Neuronal stem cell (in vitro differentiated cells): Measurements from ENCODE around the gene SERPINI1.
A peak's percentile ranks its signal among the peaks of the same experiment; 100 is the strongest.

Source experiments
- DNase-seq: peaks from one replicate; pipeline ENCODE4 v3.0.0-alpha.2; 2013; ENCODE audit warnings: low spot score
- H2AFZ ChIP-seq: one replicate; pipeline ENCODE4 v1.6.1; 2013; ENCODE audit warnings: mild to moderate bottlenecking, low read length, inconsistent platforms
- H2AK5ac ChIP-seq: 2 replicates; pipeline ENCODE4 v1.6.1; 2013; ENCODE audit warnings: low read depth, mild to moderate bottlenecking, inconsistent platforms, low read length, moderate library complexity, mixed read lengths
- H2BK120ac ChIP-seq: 2 replicates; pipeline ENCODE4 v1.6.1; 2013; ENCODE audit warnings: low read depth, mild to moderate bottlenecking, inconsistent platforms, low read length, moderate library complexity, mixed read lengths
- H2BK12ac ChIP-seq: one replicate; pipeline ENCODE4 v1.6.1; 2013; ENCODE audit warnings: low read length, inconsistent platforms
- H2BK15ac ChIP-seq: 2 replicates; pipeline ENCODE4 v1.6.1; 2013; ENCODE audit warnings: mild to moderate bottlenecking, low read length, inconsistent platforms, mixed read lengths
- H2BK5ac ChIP-seq: one replicate; pipeline ENCODE4 v1.6.1; 2013; ENCODE audit warnings: inconsistent platforms, mild to moderate bottlenecking, low read length, moderate library complexity
- H3K14ac ChIP-seq: one replicate; pipeline ENCODE4 v1.6.1; 2013; ENCODE audit warnings: low read length, inconsistent platforms
- H3K18ac ChIP-seq: 2 replicates; pipeline ENCODE4 v1.6.1; 2013; ENCODE audit warnings: low read length, inconsistent platforms
- H3K23ac ChIP-seq: 2 replicates; pipeline ENCODE4 v1.6.1; 2013; ENCODE audit warnings: low read depth, mild to moderate bottlenecking, mixed read lengths, low read length, inconsistent platforms; ENCODE audit not compliant: poor library complexity
- H3K27ac ChIP-seq: replicated peaks from 3 replicates; pipeline ENCODE4 v1.5.1; 2013; ENCODE audit warnings: low read length, inconsistent platforms
- H3K27me3 ChIP-seq, 3 experiments: 2 replicates each; pipeline ENCODE4 v1.6.1; 2013; ENCODE audit warnings: low read length in 3 of 3, mild to moderate bottlenecking in 2 of 3, inconsistent platforms in 1 of 3, low read depth in 1 of 3, mixed read lengths in 1 of 3, moderate library complexity in 1 of 3; ENCODE audit not compliant: control insufficient read depth in 3 of 3, insufficient read depth in 3 of 3
- H3K36me3 ChIP-seq, 2 donors: replicated peaks in 1 of 2; 2 replicates each; pipeline ENCODE4 v1.6.1; 2013; ENCODE audit warnings: low read length in 2 of 2; ENCODE audit not compliant: control insufficient read depth in 2 of 2, insufficient read depth in 2 of 2
- H3K4ac ChIP-seq: 2 replicates; pipeline ENCODE4 v1.6.1; 2013; ENCODE audit warnings: inconsistent platforms, mild to moderate bottlenecking, low read length, moderate library complexity
- H3K4me1 ChIP-seq, 2 donors: 1 replicate in 1 of 2; 2 replicates in 1 of 2; pipeline ENCODE4 v1.6.1; 2013; ENCODE audit warnings: low read length in 2 of 2, low read depth in 1 of 2; ENCODE audit not compliant: control insufficient read depth in 2 of 2, insufficient read depth in 1 of 2
- H3K4me2 ChIP-seq: one replicate; pipeline ENCODE4 v1.6.1; 2013; ENCODE audit warnings: mild to moderate bottlenecking, low read length, inconsistent platforms; ENCODE audit not compliant: insufficient read depth, poor library complexity, severe bottlenecking
- H3K4me3 ChIP-seq, 2 donors: 2 replicates each; pipeline ENCODE4 v1.5.1; 2013; ENCODE audit warnings: low read length in 2 of 2, mild to moderate bottlenecking in 2 of 2, inconsistent platforms in 1 of 2, moderate library complexity in 1 of 2
- H3K79me1 ChIP-seq: one replicate; pipeline ENCODE4 v1.6.1; 2013; ENCODE audit warnings: low read depth, mild to moderate bottlenecking, inconsistent platforms, low read length, moderate library complexity
- H3K9ac ChIP-seq: one replicate; pipeline ENCODE4 v1.6.1; 2013; ENCODE audit warnings: mild to moderate bottlenecking, low read depth, low read length, inconsistent platforms; ENCODE audit not compliant: poor library complexity
- H3K9me3 ChIP-seq, 2 donors: replicated peaks in 1 of 2; 2 replicates each; pipeline versions ENCODE3 to v1.6.1; 2013; ENCODE audit warnings: low read length in 2 of 2, mild to moderate bottlenecking in 2 of 2, inconsistent platforms in 1 of 2, low read depth in 1 of 2, mixed read lengths in 1 of 2, moderate library complexity in 1 of 2; ENCODE audit not compliant: control insufficient read depth in 2 of 2, insufficient read depth in 1 of 2
- H4K8ac ChIP-seq: one replicate; pipeline ENCODE4 v1.6.1; 2013; ENCODE audit warnings: low read depth, mild to moderate bottlenecking, inconsistent platforms, low read length, moderate library complexity
- H4K91ac ChIP-seq: one replicate; pipeline ENCODE4 v1.6.1; 2013; ENCODE audit warnings: low read length, low read depth, mild to moderate bottlenecking, inconsistent platforms; ENCODE audit not compliant: poor library complexity
- WGBS, 2 donors: extraction: QIAGEN DNeasy Blood & Tissue Kit; methylation state at CpG; one replicate each; pipeline ENCODE4 v1.1.7; 2013; ENCODE audit warnings: missing lambda C conversion rate in 2 of 2, mixed read lengths in 1 of 2; ENCODE audit not compliant: insufficient read length in 2 of 2, insufficient replicate concordance in 1 of 2; ENCODE audit errors: extremely low coverage in 2 of 2; 5-methylcytosine and 5-hydroxymethylcytosine counted together

Gene SERPINI1

DNA sequence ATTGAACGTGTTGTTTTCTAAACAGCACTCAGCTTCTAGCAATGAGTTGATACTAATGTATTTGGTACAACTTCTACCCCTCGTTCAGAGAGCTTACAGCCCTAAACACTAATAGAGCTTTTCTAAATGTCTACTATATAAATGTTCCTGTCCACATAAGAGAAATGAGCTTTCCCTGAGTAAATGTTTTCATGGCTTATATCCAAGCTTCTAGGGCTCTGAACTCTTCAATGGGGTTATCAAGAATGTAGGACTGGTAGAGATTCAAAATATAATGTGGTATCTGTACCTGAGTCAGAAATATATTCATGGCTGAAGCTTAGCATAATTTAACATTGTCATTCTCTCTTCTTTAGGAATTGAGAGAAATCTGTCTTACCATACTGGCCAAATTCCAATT, 73.4 kb downstream of the SERPINI1 start:
- Histone ChIP-seq H3K4ac (no peak overlapping the region), H2AK5ac (no peak overlapping the region), H3K9ac (no peak overlapping the region), H2BK120ac (no peak overlapping the region), H3K18ac (no peak overlapping the region), H3K4me3 (no peak overlapping the region), H2BK5ac (no peak overlapping the region), H2BK12ac (no peak overlapping the region), H2BK15ac (no peak overlapping the region), H3K4me1 (peaks cover 0 to 3% of the 10 kb centered on the region in 2 donors), H3K23ac (no peak overlapping the region), H3K27me3 (no peaks in the 10 kb centered on the region), H4K8ac (no peak overlapping the region), H3K36me3 (no peaks in the 10 kb centered on the region), H3K79me1 (no peaks in the 10 kb centered on the region), H2AFZ (no peak overlapping the region), H3K9me3 (no peaks in the 10 kb centered on the region), H3K27ac (no peak overlapping the region), H4K91ac (no peak overlapping the region), H3K4me2 (no peak overlapping the region), H3K14ac (no peak overlapping the region)
- DNase-seq: no peak
- no CpG with 5 or more reads among the region's 2 CpGs for WGBS, 2 donors

DNA sequence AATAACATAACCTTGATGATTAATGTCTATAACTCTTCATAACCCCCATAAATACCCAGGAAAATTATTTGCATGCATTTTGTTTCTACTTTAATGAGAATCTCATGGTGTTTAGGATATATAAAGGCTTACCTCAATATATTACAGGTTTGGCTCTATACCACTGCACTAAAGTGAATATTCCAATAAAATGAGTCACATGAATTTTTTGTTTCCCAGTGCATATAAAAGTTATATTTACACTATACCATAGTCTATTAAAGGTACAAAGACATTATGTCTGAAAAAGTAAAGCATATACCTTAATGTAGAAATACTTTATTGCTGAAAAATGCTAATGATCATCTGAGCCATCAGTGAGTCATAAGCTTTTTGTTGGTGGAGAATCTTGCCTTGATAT, 74.7 kb downstream of the SERPINI1 start:
- Histone ChIP-seq H3K4me3 (no peak overlapping the region), H3K4me1 (peaks cover 0 to 3% of the 10 kb centered on the region in 2 donors), H3K36me3 (no peaks in the 10 kb centered on the region), H2BK5ac (no peak overlapping the region), H3K23ac (no peak overlapping the region), H3K4ac (no peak overlapping the region), H2BK120ac (no peak overlapping the region), H3K9ac (no peak overlapping the region), H3K9me3 (no peaks in the 10 kb centered on the region), H3K27me3 (no peaks in the 10 kb centered on the region), H4K8ac (no peak overlapping the region), H3K79me1 (no peaks in the 10 kb centered on the region), H3K18ac (no peak overlapping the region), H3K27ac (no peak overlapping the region), H3K14ac (no peak overlapping the region), H2AK5ac (no peak overlapping the region), H2BK12ac (no peak overlapping the region), H2AFZ (no peak overlapping the region), H3K4me2 (no peak overlapping the region), H4K91ac (no peak overlapping the region), H2BK15ac (no peak overlapping the region)
- DNase-seq: no peak

DNA sequence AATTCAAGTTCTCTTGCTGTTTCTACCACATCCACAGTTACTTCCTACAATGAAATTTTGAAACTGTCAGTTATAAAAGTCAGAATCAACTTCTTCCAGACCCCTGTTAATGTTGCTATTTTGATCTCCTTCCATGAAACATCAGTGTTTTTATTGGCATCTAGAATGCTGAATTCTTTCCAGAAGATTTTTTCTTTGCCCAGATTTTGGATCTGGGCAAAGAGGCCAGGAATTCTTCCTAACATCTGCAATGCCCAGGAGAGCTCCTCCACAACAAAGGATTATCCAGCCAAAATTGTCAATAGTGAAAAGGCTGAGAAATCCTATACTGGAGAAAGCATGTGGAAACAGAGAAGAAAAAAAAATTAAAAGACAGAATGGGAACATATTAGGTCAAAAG, 75.5 kb downstream of the SERPINI1 start:
- Histone ChIP-seq H2BK15ac (no peak overlapping the region), H3K79me1 (no peaks in the 10 kb centered on the region), H3K4me2 (no peak overlapping the region), H2AK5ac (no peak overlapping the region), H2AFZ (no peak overlapping the region), H3K36me3 (no peaks in the 10 kb centered on the region), H3K4me3 (no peak overlapping the region), H3K23ac (no peak overlapping the region), H4K8ac (no peak overlapping the region), H3K9ac (no peak overlapping the region), H2BK5ac (no peak overlapping the region), H3K27me3 (no peaks in the 10 kb centered on the region), H3K4ac (no peak overlapping the region), H2BK120ac (no peak overlapping the region), H2BK12ac (no peak overlapping the region), H3K27ac (no peak overlapping the region), H4K91ac (no peak overlapping the region), H3K4me1 (peaks cover 0 to 3% of the 10 kb centered on the region in 2 donors), H3K14ac (no peak overlapping the region), H3K18ac (no peak overlapping the region), H3K9me3 (no peaks in the 10 kb centered on the region)
- DNase-seq: no peak

DNA sequence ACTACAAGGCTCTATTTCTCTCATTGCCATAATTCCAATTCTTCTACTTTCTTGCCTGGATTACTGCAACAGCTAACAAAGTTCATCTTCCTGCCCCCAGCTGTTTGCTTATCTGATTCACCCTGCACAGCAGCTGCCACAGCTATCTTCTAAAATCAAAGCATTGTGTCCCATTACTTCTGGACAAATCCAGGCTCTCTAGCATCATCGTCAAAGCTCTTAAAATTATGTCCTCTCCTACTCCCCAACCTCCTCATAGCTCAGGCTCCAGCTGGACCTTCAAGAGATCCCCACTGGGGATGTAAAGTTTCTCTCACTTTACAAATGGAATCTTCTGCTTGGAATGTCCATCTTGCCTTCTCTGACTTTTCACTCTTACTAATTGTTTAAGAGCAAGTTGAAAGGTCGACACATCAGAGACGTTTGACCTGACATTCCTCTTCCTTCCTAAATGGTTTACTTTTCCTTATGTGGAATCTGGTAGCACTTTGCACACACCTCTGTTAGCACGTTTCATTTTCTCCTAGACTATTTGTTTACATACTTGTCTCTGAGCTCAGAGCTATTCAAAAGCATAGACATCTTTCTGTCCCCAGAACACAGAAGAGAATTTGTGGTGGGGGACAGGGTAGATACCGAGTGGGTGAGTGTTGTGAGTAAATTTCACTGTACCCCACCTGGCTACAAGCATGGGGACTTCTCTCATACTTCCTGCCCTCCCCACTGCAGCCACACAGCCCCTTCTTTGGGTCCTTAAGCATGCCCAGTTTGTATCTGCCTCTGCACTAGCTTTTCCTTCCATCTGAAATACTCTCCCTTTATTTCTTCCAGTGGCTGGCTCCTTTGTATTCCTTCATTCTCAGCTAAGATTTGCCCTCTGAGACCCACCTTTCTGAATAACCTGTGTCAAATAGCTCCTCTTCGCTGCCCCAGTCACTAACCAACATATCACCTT, 77.9 kb downstream of the SERPINI1 start:
- no peak overlapping the region for H2AK5ac ChIP-seq
- H3K18ac ChIP-seq: no peak overlapping the region
- no peak overlapping the region for H3K4ac ChIP-seq
- no peak overlapping the region for H3K23ac ChIP-seq
- no peak overlapping the region for H3K9ac ChIP-seq
- H3K4me2 ChIP-seq: no peak overlapping the region
- DNase-seq: no peak
- H3K9me3 ChIP-seq: no peaks in the 10 kb centered on the region
- H2BK12ac ChIP-seq: no peak overlapping the region
- no peak overlapping the region for H4K8ac ChIP-seq
- no peak overlapping the region for H4K91ac ChIP-seq
- H3K79me1 ChIP-seq: no peaks in the 10 kb centered on the region
- H3K36me3 ChIP-seq: no peaks in the 10 kb centered on the region
- H3K4me1 ChIP-seq: peaks cover 0 to 3% of the 10 kb centered on the region in 2 donors
- WGBS, 2 donors: no CpG with 5 or more reads among the region's 6 CpGs
- H3K27me3 ChIP-seq: no peaks in the 10 kb centered on the region
- no peak overlapping the region for H3K27ac ChIP-seq
- H2BK15ac ChIP-seq: no peak overlapping the region
- H2BK5ac ChIP-seq: no peak overlapping the region
- H3K14ac ChIP-seq: no peak overlapping the region
- H3K4me3 ChIP-seq: no peak overlapping the region
- no peak overlapping the region for H2BK120ac ChIP-seq
- H2AFZ ChIP-seq: peak overlapping the region; percentile 54
